ENCODE measurements around the gene MFSD8.

GRCh38 chr4:127978930-127979329, 14.0 kb upstream of the MFSD8 start:
- TF ChIP-seq CTCF (IDR thresholded peaks at IDR 0.05; ENCODE audit: low read depth, low read length, poor library complexity, severe bottlenecking), result no peak
- TF ChIP-seq EZH2phosphoT487 (IDR thresholded peaks at IDR 0.05; ENCODE audit: borderline replicate concordance, low read length), result no peak

All from DOHH2 (cell line).